ENCODE data around the gene PRR20B. TPM values are rescaled to one million over a fixed set of nuclear protein-coding genes. Genes with fewer than 3 reads are reported as not detected.

Gene PRR20B
- not detected in 2 replicates for total RNA-seq

DNA sequence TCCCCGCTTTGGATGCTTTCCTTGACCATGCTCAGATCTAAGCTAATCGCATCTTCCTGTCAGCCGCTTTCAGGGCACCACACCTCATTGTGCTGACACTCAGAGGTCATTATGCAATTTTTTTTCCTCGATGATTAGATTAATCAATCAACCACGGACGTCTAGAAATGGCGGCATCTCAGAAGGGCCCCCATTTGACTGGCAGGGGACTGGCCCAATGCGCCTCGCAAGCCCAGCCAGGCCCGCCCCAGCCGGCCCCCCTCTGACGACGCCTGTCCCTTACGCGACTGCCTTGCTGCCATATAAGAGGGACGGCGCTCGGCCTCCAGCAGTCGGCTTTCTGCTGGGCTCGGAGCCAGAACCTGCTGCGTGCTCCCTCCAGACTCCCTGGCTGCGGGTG is at the start of gene PRR20B:
TSS of gene PRR20B (plus strand) at position 301 of the 400 bp plus-strand sequence. CDS start 387 bp downstream, outside the sequence.

DNA sequence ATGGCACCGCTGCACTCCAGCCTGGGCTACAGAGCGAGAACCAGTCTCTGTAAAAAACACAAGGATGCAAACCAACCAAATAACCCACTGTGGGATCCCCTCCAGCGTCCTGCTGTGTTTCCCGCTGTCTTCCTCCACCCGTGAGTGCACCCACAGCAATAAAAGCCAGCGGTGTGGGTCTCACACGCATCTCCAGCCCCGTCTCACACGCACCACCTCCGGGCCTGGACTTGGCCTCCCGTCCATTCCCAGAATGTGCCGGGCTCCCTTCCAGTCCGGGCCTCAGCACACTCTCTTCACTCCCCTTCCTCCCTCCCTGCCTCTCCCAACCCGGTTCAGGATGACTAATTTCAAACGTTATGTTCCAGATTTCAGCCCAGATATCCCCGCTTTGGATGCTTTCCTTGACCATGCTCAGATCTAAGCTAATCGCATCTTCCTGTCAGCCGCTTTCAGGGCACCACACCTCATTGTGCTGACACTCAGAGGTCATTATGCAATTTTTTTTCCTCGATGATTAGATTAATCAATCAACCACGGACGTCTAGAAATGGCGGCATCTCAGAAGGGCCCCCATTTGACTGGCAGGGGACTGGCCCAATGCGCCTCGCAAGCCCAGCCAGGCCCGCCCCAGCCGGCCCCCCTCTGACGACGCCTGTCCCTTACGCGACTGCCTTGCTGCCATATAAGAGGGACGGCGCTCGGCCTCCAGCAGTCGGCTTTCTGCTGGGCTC is 6.9 kb upstream of the PRR20B start, which contains the start of gene PRR20A:
TSS of gene PRR20A (plus strand) at position 684 of the 734 bp plus-strand sequence. CDS start 387 bp downstream, outside the sequence.

GRCh38 chr13:57153761-57154160 is 6.5 kb downstream of the PRR20B start, which contains the start of gene PRR20C:
Gene PRR20C, plus strand, starts transcription at chr13:57154061. Its CDS starts 387 bp downstream, at chr13:57154448.

GRCh38 chr13:57160332-57160731 is 13.0 kb downstream of the PRR20B start, which contains the start of gene PRR20D:
Gene PRR20D, plus strand, starts transcription at chr13:57160632. Its CDS starts 387 bp downstream, at chr13:57161019.

DNA sequence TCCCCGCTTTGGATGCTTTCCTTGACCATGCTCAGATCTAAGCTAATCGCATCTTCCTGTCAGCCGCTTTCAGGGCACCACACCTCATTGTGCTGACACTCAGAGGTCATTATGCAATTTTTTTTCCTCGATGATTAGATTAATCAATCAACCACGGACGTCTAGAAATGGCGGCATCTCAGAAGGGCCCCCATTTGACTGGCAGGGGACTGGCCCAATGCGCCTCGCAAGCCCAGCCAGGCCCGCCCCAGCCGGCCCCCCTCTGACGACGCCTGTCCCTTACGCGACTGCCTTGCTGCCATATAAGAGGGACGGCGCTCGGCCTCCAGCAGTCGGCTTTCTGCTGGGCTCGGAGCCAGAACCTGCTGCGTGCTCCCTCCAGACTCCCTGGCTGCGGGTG is 19.6 kb downstream of the PRR20B start, which contains the start of gene PRR20E:
TSS of gene PRR20E (plus strand) at position 301 of the 400 bp plus-strand sequence. CDS start 387 bp downstream, outside the sequence.

Other genes with a start within 250 kb of the PRR20B start
- not detected in 2 replicates for gene PRR20A, start 6.6 kb upstream of the PRR20B start, total RNA-seq
- not detected in 2 replicates for gene PRR20C, start 6.6 kb downstream of the PRR20B start, total RNA-seq
- gene PRR20D, start 13.1 kb downstream of the PRR20B start, total RNA-seq: not detected in 2 replicates
- gene PRR20E, start 19.7 kb downstream of the PRR20B start, total RNA-seq: not detected in 2 replicates

All from aortic smooth muscle cell (primary cell).